ENCODE data around the gene SMARCD2. TPM values are rescaled to one million over a fixed set of nuclear protein-coding genes. Genes with fewer than 3 reads are reported as not detected.
"Not testable (repeated sequence)": the region's sequence is repeated elsewhere in the genome, so short reads cannot be mapped to it uniquely, and the experiment has no call there.

The SMARCD2 gene
- polyA plus RNA-seq, 4 donors = 55.0 to 63.8 (median 57.8) TPM

DNA sequence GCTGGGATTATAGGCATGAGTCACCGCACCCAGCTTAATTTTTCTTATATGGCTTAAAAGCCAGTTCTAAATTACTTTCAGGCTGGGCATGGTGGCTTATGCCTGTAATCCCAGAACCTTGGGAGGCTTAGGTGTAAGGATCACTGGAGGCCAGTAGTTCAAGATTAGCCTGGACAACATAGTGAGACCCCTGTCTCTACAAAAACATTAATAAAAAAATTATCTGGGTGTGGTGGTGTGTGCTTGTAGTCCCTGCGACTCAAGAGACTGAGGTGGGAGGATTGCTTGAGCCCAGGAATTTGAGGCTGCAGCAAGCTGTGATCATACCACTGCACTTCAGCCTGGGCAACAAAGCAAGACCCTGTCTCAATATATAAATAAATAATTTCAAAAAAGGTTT, 10.8 kb upstream of the SMARCD2 start:
- DNase-seq (ENCODE audit: low read depth in 4 of 4, low spot score in 2 of 4) = no peak

DNA sequence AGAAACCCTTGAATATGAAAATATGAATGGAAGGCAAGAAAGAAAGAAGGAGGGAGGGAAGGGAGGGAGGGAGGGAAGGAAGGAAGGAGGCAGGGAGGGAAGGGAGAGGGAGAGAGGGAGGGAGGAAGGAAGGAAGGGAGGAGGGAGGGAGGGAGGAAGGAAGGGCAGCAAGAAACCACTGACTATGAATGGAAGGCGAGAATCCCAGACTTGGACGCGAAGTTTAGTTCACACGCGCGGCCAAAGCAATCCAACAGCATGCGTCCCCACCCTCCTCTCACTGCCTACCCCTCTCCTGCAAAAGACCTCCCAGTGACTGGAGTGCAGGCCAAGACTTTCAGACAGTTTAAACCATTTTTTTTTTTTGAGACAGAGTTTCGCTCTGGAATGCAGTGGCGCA, 7.9 kb upstream of the SMARCD2 start:
- no peak for DNase-seq (ENCODE audit: low read depth in 4 of 4, low spot score in 2 of 4)

DNA sequence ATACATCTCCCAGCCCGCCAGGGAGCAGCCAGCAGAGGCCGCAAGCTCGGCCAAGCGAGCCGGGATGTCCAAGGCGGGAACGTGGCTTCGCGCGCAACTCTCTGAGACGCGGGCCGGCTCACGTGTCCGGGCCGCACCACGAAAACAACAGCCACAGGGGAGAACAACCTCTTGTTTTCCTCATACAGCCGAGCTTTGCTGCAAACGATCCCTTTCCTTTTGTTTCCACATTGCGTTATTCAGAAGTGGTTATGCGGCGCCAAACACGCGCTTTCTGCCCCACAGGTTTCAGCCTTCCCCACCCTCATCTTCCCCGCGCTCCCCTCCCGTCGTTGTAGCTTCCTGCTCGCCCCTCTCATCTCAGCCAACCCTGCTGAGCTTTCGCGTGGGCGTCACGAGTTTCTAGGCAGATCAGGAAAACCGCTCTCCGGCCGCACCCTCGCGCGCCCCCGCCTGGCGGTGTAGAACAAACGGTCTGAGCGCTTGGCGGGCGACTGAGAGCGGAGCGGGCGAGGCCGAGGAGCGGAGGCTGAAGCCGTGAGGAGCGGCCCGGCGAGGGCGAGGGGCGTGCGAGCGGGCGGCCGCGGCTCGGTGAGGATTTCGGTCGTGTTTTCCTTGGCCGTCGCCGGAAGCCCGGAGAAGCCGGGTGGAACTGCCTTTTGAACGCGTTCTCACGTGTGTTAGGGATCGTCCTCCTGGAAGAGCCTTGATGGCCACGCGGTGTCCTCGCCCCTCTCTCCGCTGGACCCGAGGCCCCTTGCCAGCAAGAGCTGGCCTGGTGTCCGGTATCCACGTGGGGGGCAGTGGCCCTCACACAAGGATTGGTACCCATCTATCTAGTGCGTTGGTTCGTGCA, 6.6 kb upstream of the SMARCD2 start:
- DNase-seq (ENCODE audit: low read depth in 4 of 4, low spot score in 2 of 4) = peak in 3 of 4 donors; percentile 77 to 82 (median 78)

DNA sequence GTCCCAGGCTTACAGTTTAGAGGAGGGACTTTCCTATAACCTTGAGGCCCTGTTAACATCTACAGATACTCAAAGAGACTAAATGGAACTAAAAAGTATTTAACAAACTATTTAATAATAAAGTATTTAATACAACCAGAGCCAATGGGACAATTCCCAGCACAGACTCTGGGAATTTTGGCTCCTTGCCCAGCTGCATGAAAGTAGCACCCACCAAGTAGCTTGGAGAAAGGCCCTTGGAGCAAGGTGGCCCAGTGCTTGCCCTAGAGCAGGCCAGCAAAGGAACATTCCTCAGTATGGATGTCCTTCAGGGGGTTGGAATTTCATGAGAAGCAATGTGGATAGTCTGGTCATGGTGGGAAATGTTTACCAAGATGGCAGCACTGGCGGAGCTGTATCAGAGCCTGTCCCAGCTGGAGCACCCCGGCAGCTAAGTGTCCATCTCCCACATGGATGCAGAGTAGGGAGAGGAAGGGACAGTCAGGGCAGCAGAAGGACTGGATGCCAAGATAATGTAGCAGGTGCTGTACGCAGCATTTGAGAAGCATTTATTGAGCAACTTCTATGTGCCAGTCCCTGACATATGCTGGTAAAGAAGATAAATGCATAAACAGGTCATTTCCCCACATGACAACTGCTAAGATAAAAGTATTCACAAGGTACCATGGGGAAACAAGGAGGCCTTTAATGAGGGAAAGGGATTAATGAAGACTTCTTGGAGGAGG, 5.2 kb upstream of the SMARCD2 start:
- no peak for DNase-seq (ENCODE audit: low read depth in 4 of 4, low spot score in 2 of 4)

DNA sequence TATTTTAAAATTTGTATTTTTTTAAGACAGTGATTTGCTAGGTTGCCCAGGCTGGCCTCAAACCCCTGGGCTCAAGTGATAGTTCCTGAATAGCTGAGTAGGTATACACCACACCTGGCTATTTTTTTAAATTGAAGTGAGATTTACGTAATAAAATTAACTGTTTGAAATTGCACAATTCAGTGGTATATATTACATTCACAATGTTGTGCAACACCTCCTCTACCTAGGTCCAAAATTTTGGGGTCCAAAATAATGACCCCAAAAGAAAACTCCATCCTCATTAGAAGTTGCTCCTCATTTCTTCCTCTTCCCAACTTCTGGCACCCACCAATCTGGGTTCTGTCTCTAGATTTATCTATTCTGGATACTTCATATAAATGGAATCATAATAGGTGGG, 3.0 kb upstream of the SMARCD2 start:
- no peak for DNase-seq (ENCODE audit: low read depth in 4 of 4, low spot score in 2 of 4)

DNA sequence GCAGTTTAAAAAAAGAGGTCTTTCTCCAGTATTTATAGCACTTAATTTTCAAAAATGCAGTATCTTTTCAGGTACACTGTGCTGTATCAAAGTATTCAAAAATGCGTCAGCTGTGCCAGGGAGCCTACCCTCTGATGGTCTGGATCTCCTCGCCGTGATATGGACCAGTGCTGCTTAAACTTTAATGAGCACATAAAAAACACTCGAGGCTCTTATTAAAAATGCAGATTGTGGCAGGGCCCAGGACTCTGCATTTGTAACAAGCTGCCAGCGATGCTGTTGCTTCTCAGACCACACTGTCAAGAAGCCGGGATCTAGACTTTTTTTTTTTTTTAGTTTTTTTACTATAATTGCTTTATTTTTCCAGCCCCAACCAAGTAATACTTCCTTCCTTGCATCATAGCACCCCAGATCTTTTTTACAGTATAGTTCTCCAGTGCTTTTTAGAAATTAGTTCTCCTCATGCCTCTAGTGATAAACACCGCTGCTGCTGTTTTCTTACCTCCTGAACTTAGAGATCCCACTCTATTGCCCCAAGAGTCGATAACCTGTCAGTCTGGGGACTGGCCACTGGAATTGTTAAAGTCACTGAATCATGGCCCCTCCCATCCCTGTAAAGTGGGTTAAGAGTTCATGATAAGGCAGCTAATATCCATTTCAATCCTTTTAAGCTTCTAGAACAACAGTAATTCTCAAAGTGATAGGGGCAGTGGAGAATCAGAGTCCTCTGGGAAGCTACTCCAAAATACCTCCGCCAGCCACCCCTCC, 1.6 kb upstream of the SMARCD2 start:
- DNase-seq (ENCODE audit: low read depth in 4 of 4, low spot score in 2 of 4) = no peak

DNA sequence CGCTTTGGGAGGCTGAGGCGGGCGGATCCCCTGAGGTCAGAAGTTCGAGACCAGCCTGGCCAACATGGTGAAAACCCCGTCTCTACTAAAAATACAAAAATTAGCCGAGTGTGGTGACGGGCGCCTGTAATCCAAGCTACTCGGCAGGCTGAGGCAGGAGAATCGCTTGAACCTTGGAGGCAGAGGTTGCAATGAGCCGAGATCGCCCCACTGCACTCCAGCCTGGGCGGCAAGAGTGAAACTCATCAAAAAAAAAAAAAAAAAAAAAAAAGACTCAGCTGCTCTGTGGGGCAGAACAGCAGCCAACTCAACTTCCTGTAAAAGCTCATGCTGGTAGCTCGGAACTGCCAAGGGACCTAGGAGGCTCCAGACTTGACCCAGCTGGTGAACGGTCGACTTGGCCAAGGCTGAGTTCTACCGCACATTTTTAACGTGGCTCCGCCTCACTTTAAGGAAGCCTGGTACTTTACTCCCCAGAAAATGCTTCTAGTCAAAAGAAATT, 953 bp upstream of the SMARCD2 start:
- not testable (repeated sequence) for DNase-seq (ENCODE audit: low read depth in 4 of 4, low spot score in 2 of 4)

DNA sequence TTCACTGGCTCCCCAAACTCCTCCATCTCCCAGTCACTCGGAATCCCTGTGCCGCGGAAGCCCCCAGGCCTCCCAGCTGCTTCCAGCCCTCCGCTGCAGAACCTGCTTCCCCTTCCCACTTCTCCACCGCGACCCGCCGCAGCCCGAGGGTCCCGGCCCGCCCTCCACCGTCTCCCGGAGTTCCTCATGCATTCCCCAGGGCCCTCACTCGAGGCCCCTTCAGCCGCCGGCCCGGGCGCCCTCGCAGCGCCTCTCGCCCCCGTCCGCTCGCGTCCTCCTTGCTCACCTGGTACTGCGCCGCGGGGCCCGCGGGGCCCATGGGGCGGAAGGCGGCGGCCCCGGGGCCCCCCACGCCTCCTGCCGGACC, 329 bp downstream of the SMARCD2 start:
- DNase-seq (ENCODE audit: low read depth in 4 of 4, low spot score in 2 of 4) = no peak

DNA sequence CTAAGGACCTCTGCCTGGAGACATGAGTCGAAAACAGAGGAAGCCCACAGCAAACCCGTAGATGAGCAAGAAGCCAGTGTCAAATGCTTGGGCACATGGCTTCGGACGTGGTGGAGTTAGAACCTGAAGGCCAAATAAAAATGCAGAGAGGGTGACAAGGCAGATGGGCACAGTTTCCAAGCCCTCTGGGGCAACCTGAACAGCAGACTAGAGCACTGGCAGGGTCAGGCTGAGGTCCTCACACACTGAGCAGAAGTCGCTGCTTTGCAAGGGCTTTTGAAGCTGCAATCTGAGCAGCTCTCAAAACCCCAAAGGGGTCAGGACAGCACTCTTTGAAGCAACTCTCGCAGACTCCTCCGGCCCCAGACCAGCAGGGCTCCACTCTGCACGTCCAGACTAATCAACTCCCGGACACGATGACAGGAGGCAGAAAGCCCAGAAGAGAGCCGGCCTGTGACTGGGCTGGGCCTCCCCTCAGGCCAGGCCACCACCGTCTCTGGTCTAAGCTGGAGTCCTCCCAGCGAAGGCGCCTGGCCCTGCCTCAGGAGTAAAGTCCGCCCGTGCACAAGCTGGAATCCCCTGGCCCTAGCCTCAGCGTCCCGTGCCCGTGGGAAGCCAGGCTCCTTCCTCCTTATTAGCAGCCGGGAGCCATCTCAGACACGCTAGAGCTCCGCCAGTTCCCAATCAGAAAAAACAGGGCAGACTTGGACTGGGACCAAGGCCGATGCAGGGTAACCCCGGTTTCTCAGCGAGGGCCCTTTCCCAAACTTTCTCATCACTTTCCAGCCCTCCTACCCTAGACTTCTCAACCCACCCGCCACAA, 924 bp downstream of the SMARCD2 start:
- DNase-seq (ENCODE audit: low read depth in 4 of 4, low spot score in 2 of 4) = no peak

DNA sequence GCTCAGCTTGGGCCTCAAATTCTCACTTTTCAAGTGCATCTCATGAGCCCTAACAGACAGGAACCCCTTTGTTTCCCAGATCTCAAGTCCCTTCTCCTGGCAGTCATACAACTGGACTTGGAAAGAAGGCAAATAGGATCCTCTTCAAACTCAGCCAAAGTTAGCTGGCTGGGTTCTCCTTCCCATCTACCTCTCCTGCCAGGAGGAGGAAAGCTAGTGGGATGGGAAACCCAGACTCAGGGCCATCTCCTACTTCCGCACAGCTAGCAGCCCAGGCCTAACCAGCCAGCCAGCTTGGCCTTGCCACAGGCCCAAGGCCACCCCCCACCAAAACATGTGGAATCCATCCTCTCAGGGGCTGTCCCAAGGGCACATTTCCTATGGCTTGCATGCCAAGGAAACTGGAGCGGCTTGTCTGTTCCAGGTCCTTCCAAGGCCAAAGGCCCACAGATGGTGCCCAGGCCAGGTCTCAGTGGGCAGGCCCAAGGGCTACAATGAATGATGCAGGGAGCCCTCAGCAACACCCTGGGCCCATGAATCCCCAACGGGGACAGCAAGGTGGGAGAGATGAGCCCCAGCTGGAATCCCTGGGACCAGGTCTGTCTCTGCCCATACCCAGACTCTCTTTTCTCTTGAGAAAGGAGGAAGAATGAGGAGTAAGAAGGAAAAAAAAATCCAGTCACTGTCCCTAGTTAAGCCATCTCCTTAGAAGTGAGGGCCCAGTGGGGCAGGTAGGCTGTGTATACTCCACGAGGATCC, 1.7 kb downstream of the SMARCD2 start:
- no peak for DNase-seq (ENCODE audit: low read depth in 4 of 4, low spot score in 2 of 4)

DNA sequence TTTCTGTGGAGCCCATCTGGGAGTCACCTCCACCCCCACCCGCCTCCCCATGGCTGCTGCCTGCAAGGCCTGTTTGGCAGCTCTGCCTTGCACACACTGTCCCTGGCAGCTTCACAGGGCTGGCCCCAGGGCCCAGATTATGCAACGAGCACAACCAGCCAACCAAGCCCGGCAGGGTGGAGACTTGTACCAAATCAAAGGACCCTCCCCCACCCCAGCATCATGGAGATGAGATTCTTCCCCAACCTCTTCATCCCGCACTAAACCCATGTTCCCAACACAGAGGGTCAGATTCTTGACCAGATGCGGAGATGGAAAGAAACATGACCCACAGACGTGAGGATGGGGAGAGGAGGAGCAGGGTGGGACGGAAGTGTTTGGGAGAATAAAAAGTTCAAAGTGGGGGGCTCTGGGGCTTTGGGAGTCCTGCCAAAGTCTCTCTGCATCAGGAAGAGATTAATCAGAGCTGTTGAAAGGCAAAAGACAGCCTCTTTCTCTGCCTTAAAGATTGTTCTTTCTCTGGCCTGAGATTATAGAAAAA, 3.8 kb downstream of the SMARCD2 start:
- peak in 1 of 4 donors; percentile 48 for DNase-seq (ENCODE audit: low read depth in 4 of 4, low spot score in 2 of 4)

DNA sequence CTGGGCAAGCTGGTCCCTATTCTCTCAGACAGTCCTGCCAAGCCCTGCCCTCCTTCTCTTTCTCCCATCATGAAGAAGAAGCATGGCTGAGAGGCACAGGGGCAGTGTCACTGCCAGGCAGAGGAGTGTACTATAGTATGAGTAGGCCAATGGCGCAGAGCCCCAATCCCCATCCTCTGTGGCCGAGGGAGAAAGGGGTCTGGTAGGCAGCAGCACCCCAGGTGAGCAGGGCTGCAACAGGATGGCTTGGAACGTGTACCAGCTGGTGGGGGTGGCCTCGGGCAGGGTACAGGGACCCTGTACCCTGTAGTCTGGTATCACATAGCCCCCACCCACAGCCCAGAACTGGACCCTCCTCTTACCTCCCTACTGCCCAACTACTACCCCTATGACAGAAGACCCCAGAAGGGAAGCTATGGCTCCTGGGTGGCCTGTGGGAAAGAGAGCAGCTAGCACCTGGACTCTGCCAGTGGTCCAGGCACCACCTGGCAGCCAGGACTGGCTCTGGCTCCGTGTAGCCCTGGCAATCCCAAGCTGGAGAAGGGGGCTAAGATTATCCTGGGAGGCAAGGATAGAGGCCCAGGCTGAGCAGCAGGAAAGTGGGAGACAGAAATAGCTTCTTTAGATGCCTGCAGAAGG, 4.4 kb downstream of the SMARCD2 start:
- DNase-seq (ENCODE audit: low read depth in 4 of 4, low spot score in 2 of 4) = no peak

DNA sequence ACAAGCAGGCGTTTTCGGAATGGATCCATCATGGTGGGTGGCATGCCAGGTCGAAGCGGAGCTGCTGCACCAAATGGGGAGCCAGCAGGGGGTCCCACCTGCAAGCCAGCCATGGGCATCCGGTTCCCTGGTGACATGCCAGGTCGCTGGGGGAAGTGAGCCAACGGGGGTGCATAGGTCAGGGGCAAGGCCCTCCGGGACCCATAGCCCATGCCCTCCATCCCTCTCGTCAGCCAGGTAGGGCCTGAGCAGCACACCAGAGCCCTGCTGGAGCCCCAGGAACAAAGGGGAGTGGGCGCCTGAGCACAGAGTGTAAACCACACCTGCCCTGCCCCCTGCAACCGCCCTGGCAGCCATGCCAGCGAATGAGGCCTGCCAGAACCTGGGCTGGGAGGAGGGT, 5.0 kb downstream of the SMARCD2 start:
- no peak for DNase-seq (ENCODE audit: low read depth in 4 of 4, low spot score in 2 of 4)

DNA sequence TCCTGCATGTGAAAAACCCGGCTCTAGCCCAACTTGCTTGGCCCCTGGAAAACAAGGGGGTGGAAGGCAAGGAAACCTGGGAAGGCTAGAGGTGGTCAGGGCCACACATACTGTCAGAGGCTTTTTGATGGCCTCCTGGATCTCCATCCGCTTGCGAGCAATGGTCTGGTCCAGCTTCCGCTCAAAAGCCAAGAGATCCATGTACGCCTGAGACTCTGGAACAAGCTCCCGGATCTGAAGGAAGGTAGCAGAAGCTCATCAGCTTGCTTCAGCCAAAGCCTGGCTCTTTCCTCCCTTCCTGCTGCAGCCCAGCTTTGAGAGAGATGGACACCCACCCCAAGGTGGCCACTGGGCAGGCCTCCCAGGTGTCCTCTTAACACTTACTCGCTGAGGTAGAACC, 5.7 kb downstream of the SMARCD2 start:
- DNase-seq (ENCODE audit: low read depth in 4 of 4, low spot score in 2 of 4) = no peak

DNA sequence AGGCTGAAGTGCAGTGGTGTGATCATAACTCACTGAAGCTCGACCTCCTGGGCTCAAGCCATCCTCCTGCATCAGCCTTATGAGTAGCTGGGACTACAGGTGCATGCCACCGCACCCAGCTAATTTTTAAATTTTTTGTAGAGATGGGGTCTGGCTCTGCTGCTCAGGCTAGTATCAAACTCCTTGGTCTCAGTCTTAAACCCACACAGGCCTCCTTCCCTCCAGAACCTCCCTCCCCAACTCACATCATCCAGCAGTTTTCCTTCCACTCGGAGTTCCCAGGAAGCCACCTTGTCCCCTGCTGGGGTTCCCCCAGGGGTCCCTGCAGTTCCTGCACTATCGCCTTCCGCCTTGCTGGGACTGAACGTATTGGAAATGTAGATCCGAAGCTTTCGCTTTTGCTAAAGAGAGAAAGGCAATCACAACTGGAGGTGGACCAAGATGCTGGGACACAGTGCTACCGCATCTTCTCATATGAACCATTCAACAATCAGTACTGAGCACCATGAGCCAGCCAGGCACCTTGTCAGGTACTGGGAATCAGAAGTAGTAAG, 7.2 kb downstream of the SMARCD2 start:
- DNase-seq (ENCODE audit: low read depth in 4 of 4, low spot score in 2 of 4) = no peak

DNA sequence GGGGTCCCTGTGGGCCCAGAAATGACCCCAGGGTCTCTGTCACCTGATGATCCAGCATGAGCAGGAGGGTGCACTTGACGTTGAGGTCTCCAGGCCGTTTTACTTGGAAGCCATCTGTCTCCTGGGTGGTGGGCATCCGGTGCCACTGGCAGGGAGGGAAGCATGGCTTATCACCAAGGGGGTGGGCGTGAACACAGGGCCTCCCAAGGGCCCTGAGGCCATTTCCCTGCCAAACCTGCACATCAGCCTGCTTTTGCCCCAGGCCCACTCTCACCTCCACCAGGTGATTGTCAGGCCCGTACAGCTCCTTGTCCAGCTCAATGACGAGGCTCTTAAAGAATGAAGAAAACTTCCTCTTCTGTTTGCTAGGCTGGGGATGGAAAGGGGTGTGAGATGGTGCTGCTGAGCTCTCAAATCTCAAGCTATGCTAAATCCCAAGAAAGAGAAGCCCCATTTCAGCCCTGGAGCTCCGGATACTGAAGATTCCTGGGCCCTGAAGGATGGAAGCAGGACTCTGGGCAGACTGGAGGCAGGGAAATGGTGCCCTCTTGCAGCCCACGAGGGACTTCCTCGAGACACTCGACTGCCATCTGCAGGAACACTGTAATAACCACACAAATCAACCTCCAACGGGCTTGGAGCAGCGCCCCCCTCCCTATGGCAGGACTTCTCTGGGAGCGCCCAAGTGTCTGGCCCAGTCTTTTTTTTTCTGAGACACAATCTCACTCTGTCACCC, 7.9 kb downstream of the SMARCD2 start:
- DNase-seq (ENCODE audit: low read depth in 4 of 4, low spot score in 2 of 4) = no peak

DNA sequence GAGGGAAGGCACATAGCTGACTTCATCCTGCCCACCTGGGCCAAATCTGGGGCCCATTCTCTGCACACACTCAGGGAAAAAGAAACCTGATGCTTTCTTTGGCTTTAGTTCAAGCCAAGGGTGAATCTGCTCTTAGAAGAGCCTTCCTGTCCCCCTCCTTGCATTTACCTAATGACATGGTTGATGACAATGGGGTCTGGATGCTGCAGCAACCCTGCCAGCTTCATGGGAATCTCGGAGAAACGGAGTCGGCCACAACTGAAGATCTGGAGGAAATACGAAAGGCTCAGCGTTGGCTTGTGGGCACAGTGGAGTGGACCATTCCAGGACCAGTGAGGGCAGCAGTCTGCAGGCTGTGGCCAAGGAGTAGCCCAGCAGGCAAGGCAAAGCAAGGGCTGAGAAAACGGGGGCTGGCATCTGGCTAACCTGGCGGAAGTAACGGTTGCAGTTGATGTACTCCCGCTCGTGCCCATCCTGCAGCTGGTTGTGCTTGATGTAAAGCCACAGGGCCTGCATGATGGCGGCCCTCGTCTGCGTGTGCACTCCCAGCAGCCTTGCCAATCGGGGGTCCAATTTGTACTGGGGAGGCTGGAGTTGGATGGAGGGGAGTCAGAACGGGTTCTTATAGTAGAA, 8.6 kb downstream of the SMARCD2 start:
- DNase-seq (ENCODE audit: low read depth in 4 of 4, low spot score in 2 of 4) = no peak

Measured in left renal cortex interstitium (tissue), 4 donors.